ENCODE data around the gene LCOR.
A peak's percentile ranks its signal among the peaks of the same experiment; 100 is the strongest.

LCOR gene

GRCh38 chr10:96890580-96890979, 58.5 kb downstream of the LCOR start:
- DNase-seq, result no peak

GRCh38 chr10:96891840-96892239, 59.7 kb downstream of the LCOR start:
- DNase-seq, result no peak

DNA sequence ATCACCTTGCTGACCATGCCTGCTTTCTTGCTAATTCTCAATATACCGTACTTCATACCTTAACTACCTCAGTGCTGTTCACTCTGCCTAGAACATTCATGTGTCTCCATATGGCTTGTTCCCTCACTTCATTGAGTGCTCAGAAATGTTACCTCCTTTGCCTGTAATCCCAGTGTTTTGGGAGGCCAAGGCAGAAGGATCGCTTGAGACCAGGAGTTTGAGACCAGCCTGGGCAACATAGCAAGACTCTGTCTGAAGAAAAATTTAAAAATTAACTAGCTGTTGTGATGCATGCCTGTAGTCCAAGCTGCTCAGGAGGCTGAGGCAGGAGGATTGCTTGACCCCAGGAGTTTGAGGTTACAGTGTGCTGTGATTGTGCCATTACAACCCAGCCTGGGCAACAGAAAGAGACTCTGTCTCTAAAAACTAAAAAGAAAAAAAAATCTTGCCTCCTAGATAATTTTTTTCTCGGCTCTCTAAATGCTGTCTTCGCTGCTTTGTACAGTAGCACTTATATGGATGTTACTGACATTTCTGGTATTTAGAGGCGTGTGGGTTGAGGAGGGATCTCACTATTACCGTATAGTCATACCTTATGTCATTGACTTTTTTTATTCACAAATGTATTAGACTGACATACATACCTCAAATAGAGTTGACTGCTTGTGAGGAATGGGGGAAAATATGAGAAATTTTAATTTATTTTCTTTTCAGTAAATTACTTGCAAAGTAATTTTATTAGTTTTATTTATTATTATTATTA, 63.7 kb downstream of the LCOR start:
- no peak for DNase-seq

DNA sequence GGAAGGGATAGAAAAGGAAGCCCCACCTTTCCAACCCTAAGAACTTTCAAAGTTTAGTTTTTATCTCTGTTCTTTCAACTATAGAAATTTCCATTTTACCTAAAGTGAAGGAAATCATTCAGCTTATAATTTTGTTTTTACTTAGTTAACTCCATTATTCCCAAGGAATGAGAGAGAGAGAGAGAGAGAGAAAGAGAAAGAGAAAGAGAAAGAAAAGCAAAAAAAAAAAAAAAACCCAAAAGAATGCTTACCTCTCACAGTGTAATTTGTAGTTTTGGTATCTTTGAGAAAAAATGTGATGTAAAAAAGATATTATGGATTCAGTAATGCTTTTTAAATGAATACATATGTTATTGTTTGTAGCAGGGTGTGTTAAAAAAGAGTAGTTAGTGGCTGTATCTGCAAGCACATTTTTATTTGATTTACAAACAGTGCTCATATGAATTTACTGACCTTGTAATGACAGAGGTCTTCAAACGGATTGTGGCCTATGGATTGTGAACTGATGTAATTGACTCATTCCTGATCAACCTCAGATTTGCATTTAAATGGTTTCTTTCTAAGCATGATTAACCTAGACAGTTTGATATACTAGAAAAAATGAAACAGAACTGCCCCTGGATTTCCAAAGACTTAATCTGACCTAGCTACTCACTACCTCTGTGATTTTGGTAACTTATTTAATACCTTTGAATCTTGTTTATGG, 64.9 kb downstream of the LCOR start:
- DNase-seq, result no peak

- peak in 2 of 3 donors; percentile 33 to 45 for DNase-seq
Measured at GRCh38 chr10:96902117-96902516, 70.0 kb downstream of the LCOR start.

DNA sequence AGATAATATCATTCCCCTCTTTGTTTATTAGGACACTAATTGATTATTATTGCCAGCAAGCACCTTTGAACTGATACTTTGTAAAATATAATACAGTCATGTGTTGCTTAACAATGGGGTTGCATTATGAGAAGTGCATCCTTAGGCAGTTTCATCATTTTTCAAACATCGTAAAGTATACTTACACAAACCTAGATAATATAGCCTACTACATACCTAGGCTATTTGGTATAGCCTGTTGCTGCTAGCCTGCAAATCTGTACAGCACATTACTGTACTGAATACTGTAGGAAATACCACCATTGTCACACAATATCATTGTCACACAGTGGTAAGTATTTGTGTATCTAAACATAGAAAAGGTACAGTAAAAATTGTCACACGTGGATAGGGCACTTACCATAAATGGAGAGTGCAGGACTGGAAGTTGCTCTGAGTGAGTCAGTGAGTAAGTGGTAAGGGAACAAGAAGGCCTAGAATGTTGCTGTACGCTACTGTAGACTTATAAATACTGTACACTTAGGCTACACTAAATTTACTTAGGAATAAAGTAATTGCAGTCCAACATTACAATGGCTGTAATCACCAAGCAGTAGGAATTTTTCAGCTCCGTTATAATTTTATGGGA, 70.7 kb downstream of the LCOR start:
- no peak for DNase-seq

- DNase-seq, result no peak
Measured at GRCh38 chr10:96904648-96905047, 72.5 kb downstream of the LCOR start.

GRCh38 chr10:96906864-96907263, 74.8 kb downstream of the LCOR start:
- no peak for DNase-seq

- DNase-seq, result peak; percentile 68 to 76 (median 69)
Measured at GRCh38 chr10:96910488-96911395, 78.6 kb downstream of the LCOR start.

GRCh38 chr10:96912405-96912804, 80.3 kb downstream of the LCOR start:
- no peak for DNase-seq

DNA sequence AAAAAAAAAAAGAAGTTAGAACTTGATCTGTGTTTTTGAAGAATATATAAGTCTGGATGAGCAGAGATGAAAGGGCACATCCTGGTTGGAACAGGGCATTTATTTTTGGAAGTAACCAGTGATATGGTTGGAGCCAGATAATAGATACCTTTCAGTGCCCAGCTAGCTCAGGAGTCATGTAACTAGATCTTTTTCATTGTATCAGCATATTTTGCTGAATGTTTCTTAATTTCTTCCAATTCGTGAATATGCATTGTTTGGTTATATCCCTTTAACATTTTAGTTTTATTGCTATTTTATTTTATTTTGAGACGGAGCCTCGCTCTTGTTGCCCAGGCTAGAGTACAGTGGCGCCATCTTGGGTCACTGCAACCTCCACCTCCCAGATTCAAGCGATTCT, 81.8 kb downstream of the LCOR start:
- DNase-seq, result no peak

- no peak for DNase-seq
Measured at GRCh38 chr10:96917628-96918027, 85.5 kb downstream of the LCOR start.

DNA sequence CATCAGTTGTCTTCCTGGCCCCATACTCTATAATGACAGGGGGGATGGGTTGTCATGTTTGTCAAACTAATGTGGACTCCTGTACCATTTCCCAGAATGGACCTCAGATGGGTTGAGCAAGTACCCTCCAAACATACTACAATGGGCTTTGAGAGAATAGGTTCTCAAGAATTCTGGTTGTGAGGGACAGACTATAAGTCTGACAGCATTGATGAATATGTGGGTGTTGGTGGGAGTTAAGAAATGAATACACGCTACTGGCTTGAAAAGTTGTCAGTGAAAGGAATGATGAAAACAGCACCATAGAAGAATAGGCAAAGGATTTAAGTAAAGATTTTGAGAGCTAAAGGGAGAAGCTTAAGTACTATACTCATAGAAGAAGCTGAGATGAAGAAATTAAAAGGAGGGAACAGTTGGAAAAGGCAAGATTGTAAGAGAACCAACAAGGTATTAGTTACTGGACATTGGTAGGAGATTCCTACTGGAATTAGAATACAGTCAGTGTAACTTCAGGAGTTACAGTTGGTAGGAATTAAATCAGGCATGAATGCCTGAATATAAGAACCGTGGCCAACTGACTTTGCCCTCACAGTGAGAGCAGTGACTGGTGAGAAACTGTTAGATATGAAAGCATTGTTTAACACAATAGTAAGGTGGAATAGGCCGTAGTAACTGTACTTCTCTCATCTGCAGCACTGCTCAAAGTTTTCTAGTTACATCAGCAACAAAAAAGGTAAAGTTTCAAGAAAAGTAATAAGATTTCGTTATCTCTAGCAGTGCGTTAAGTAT, 86.3 kb downstream of the LCOR start:
- no peak for DNase-seq

GRCh38 chr10:96919785-96920430, 87.8 kb downstream of the LCOR start:
- DNase-seq, result peak; percentile 50 to 72 (median 68)

DNA sequence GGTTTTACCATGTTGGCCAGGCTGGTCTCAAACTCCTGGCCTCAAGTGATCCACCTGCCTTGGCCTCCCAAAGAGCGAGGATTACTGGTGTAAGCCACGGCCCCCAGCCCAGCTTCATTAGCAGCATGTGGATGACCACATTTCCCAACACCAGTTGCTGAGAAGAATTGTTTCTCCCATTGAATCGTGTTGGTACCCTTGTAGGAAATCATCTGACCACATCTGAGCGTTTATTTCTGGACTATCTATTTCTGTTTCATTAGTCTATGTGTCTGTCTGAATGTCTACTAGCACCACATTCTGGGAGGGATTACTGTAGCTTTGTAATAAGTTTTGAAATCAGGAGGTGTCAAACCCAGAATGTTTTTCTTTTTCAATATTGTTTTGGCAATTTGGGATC, 89.6 kb downstream of the LCOR start:
- no peak for DNase-seq

GRCh38 chr10:96922978-96923948, 91.2 kb downstream of the LCOR start:
- peak in 2 of 3 donors; percentile 19 to 31 for DNase-seq

- DNase-seq, result no peak
Measured at GRCh38 chr10:96924861-96925260, 92.8 kb downstream of the LCOR start.

DNA sequence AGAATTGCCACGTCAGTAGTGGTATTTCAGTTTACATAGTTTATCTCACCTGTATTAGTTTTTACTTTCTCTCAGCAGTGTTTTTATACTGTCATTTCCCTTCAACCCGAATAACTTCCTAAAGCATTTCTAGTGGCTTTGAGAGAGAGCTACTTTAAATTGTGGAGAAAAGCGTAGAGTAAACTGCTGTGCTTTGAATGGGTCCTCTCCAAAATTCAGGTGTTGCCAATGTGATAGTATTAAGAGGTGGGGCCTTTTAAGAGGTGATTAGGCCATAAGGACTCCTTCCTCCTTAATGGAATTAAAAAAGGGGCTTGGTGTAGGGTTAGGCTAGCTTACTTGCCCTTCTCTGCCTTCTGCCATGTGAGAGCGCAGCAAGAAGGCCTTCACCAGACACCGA, 98.4 kb downstream of the LCOR start:
- DNase-seq, result no peak

DNA sequence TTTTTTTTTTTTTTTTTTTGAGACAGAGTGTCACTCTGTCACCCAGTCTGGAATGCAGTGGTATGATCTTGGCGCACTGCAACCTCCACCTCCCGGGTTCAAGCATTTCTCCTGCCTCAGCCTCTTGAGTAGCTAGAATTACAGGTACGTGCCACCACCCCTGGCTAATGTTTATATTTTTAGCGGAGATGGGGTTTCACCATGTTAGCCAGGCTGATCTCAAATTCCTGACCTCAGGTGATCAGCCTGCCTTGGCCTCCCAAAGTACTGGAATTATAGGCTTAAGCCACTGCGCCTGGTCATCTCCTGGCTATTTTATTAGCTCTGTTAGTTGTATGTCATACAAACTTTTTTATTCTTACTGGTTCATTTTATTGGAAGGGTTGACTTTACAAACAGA, 103.0 kb downstream of the LCOR start:
- DNase-seq, result no peak

DNA sequence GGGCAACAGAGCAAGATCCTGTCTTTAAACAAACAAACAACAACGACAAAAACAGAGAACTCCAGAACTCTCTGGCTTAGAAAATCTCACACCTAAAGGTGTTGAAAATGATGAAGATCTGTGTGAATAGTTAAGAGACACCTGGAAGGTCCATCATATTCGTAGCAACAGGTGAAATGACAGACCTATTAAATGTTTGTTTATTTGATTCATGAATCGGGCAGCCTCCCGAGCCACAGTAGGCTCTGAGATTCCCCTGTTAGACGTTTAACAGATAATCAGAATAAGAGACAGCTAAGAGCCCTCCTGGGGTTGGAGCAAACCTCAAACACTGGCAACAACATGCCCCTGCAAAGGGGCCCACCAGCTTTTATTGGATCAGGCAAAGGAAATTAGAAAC, 103.7 kb downstream of the LCOR start:
- no peak for DNase-seq
